Mammary epithelial cell (primary cell): ENCODE measurements around the gene DCAF7.

Experiments
- CTCF ChIP-seq, 2 donors: IDR thresholded peaks in 1 of 2; conservative IDR thresholded peaks in 1 of 2; 2 replicates each; pipeline ENCODE4 v1.5.1; 2011 to 2012; ENCODE audit warnings: inconsistent platforms in 2 of 2, low read length in 2 of 2, mild to moderate bottlenecking in 2 of 2, control low read depth in 1 of 2, low read depth in 1 of 2; ENCODE audit not compliant: insufficient read depth in 1 of 2; ENCODE audit errors: extremely low read depth in 1 of 2
- EZH2 ChIP-seq: IDR thresholded peaks from 2 replicates; pipeline ENCODE4 v1.6.1; 2012; ENCODE audit warnings: low read length, inconsistent platforms, borderline replicate concordance

GRCh38 chr17:63596856-63597586 lies 46.7 kb downstream of the DCAF7 start:
- TF ChIP-seq CTCF (conservative IDR thresholded peaks at IDR 0.05 in 1 of 2, IDR thresholded peaks at IDR 0.05 in 1 of 2; ENCODE audit: extremely low read depth in 1 of 2, insufficient read depth in 1 of 2, low read depth in 1 of 2, low read length in 2 of 2) = no peak
- no peak for TF ChIP-seq EZH2
